Measurements from ENCODE around the gene TMEM201. TPM values are rescaled to one million over a fixed set of nuclear protein-coding genes. Genes with fewer than 3 reads are reported as not detected.
"Not testable (repeated sequence)": the region's sequence is repeated elsewhere in the genome, so short reads cannot be mapped to it uniquely, and the experiment has no call there.

Gene TMEM201
- total and polyA plus RNA-seq, 2 experiments from 2014 or later: 25.0 to 28.0 TPM

GRCh38 chr1:9624081-9624480 lies 35.4 kb downstream of the TMEM201 start:
- TF ChIP-seq CTCF (IDR thresholded peaks at IDR 0.05; ENCODE audit: low read depth, low read length): no peak
- Histone ChIP-seq H3K27ac (no peak overlapping the region), H3K9me3 (ENCODE audit: low read depth) (no peaks in the 10 kb centered on the region), H3K27me3 (peaks cover 23% of the 10 kb centered on the region), H3K36me3 (no peaks in the 10 kb centered on the region), H3K4me1 (ENCODE audit: low read depth) (no peaks in the 10 kb centered on the region), H3K4me3 (no peak overlapping the region)
- DNase-seq (ENCODE audit: low read depth in 1 of 2, low spot score in 1 of 2): no peak

GRCh38 chr1:9625030-9625429 lies 36.3 kb downstream of the TMEM201 start:
- peaks cover 23% of the 10 kb centered on the region for H3K27me3 ChIP-seq
- not testable (repeated sequence) for H3K4me1 ChIP-seq (ENCODE audit: low read depth); DNase-seq (ENCODE audit: low read depth in 1 of 2, low spot score in 1 of 2); H3K4me3 ChIP-seq; H3K9me3 ChIP-seq (ENCODE audit: low read depth); H3K36me3 ChIP-seq; H3K27ac ChIP-seq

GRCh38 chr1:9626201-9626608 lies 37.5 kb downstream of the TMEM201 start:
- Histone ChIP-seq H3K27ac (no peak overlapping the region), H3K4me1 (ENCODE audit: low read depth) (no peaks in the 10 kb centered on the region), H3K36me3 (no peaks in the 10 kb centered on the region), H3K27me3 (peaks cover 23% of the 10 kb centered on the region), H3K9me3 (ENCODE audit: low read depth) (no peaks in the 10 kb centered on the region), H3K4me3 (no peak overlapping the region)
- TF ChIP-seq CTCF (IDR thresholded peaks at IDR 0.05; ENCODE audit: low read depth, low read length): no peak
- no peak for DNase-seq (ENCODE audit: low read depth in 1 of 2, low spot score in 1 of 2)

- Histone ChIP-seq H3K27ac (no peak overlapping the region), H3K27me3 (peaks cover 23% of the 10 kb centered on the region), H3K9me3 (ENCODE audit: low read depth) (no peaks in the 10 kb centered on the region), H3K36me3 (no peaks in the 10 kb centered on the region), H3K4me1 (ENCODE audit: low read depth) (no peaks in the 10 kb centered on the region), H3K4me3 (no peak overlapping the region)
- no peak for DNase-seq (ENCODE audit: low read depth in 1 of 2, low spot score in 1 of 2)
- TF ChIP-seq CTCF (IDR thresholded peaks at IDR 0.05; ENCODE audit: low read depth, low read length): no peak
Observed at GRCh38 chr1:9628541-9629444, 40.1 kb downstream of the TMEM201 start.

GRCh38 chr1:9629445-9630201 lies 40.9 kb downstream of the TMEM201 start:
- H3K4me3 ChIP-seq: no peak overlapping the region
- no peak for DNase-seq (ENCODE audit: low read depth in 1 of 2, low spot score in 1 of 2)

More at GRCh38 chr1:9629445-9630201, 40.9 kb downstream of the TMEM201 start:
- H3K27me3 ChIP-seq: peaks cover 23% of the 10 kb centered on the region
- no peak overlapping the region for H3K27ac ChIP-seq
- H3K36me3 ChIP-seq: no peaks in the 10 kb centered on the region
- H3K9me3 ChIP-seq (ENCODE audit: low read depth): no peaks in the 10 kb centered on the region
- no peak for TF ChIP-seq CTCF (IDR thresholded peaks at IDR 0.05; ENCODE audit: low read depth, low read length)
- no peaks in the 10 kb centered on the region for H3K4me1 ChIP-seq (ENCODE audit: low read depth)

Data from cardiac muscle cell (in vitro differentiated cells and primary cell).